Mononuclear cell (primary cell): Measurements from ENCODE around the gene C5AR2. TPM values are rescaled to one million over a fixed set of nuclear protein-coding genes. Genes with fewer than 3 reads are reported as not detected.
"Not testable (repeated sequence)": the region's sequence is repeated elsewhere in the genome, so short reads cannot be mapped to it uniquely, and the experiment has no call there.

Experiments
- H3K27me3 ChIP-seq: 2 replicates; pipeline ENCODE4 v1.6.0; 2011; ENCODE audit warnings: low read length, control low read depth; ENCODE audit not compliant: insufficient read depth
- H3K4me1 ChIP-seq: 2 replicates; pipeline ENCODE4 v1.5.1; 2011; ENCODE audit warnings: mild to moderate bottlenecking, low read length, control low read depth; ENCODE audit not compliant: insufficient read depth
- H3K4me3 ChIP-seq: 2 replicates; pipeline ENCODE4 v1.5.1; 2011; ENCODE audit warnings: mild to moderate bottlenecking, low read length, moderate library complexity
- H3K9me3 ChIP-seq: 2 replicates; pipeline ENCODE4 v1.5.1; 2011; ENCODE audit warnings: low read depth, mild to moderate bottlenecking, control low read depth, low read length
- total RNA-seq: library from RNA; depleted of rRNA; stranded (reverse); fragments of >200 nt; gene quantifications from one replicate; pipeline ENCODE4 v1.2.3, GENCODE V29; 2012

The C5AR2 gene
- total RNA-seq, result 4.1 TPM

DNA sequence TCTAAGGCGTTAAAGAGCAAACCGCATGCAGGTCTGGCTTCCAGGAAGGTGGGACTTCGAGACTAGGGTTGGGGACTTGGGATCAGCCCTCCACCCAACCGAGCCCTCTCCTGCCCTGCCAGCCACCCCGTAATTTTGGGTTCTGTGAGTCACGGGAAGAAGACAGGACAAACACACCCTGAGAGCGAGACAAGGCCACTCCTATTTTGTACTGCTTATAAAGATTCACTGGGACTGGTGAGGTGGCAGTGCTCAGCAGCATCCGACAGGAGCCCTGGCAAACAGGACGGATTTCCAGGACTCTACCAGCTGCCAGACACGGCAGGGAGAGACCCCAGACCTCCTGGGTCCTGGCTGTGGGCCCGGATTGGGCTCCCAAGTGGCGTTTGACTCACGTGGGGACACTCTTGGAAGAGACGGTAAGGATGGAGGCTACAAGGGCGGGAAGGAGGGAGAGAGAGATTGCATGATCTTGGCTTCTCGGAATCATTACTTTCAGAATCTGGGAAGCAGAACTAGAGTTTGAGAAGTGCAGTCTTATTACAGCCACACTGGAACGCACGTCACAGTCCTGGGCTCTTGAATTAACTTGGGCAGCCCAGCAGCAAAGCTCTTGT, at the start of gene C5AR2:
TSS of gene C5AR2 (plus strand) at position 245 of the 617 bp plus-strand sequence. CDS start 8,625 bp downstream, outside the sequence.
- H3K4me3 ChIP-seq, result no peak within 1 kb of the TSS
- H3K4me1 ChIP-seq, result peaks cover 61% of the 10 kb centered on the region
- H3K27me3 ChIP-seq, result no peaks in the 10 kb centered on the region

DNA sequence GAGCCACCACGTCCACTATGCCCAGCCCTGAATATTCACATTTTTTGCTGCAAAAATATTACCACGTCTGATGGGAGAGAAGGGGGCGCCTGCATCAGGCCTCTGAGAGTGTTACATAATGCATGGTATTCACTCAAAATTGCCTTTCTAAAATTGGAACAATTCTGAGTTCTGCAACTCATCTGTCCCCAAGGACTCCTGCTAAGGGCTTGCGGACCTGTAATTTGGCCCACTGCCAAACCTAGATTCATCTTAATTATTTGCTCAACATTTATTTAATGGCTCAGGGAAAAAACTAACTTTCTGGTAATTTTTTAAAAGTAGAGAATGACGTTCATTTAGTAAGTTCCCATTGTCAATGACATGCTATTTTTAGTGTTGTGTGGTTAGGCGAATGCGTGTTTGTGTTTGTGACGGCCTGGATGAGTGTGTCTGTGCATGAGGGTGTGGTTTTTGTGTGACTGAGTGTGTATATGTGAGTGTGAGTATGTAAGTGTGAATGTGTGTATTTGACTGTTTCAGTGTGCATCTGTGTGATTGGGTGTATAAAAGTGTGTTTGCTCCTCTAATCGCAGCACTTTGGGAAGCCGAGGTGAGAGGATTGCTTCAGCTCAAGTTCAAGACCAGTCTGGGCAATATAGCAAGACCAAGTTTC, 48.4 kb upstream of the C5AR2 start:
- H3K27me3 ChIP-seq, result no peaks in the 10 kb centered on the region
- H3K4me1 ChIP-seq, result no peaks in the 10 kb centered on the region
- no peak overlapping the region for H3K4me3 ChIP-seq
- H3K9me3 ChIP-seq, result no peaks in the 10 kb centered on the region

More for the DNA sequence above, at the start of gene C5AR2:
- H3K9me3 ChIP-seq, result no peaks in the 10 kb centered on the region

DNA sequence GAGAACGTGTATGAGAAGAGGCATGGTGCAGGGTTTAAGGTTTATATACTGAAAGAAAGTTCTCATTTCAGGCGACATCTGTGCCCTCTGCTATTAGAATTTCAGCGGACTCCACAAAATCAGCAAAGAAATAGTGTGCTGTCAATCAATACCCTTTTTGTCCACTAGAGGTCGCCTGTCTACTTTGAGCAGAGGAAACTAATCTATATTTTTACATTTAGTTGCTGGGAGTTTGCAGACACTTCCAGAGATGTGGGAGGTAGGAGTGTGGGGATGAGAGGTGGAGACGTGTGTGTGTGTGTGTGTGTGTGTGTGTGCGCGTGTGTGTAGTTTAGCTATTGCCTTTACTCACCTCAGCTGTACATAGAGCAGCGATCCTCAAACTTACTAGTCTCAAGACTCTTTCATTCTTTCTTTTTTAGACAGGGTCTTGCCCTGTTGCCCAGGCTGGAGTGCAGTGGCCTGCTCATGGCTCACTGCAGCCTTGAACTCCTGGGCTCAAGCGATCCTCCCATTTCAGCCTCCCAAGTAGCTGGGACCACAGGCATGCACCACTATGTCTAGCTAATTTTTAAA, 47.6 kb upstream of the C5AR2 start:
- Histone ChIP-seq H3K4me1 (no peaks in the 10 kb centered on the region), H3K27me3 (no peaks in the 10 kb centered on the region), H3K4me3 (no peak overlapping the region), H3K9me3 (no peaks in the 10 kb centered on the region)

DNA sequence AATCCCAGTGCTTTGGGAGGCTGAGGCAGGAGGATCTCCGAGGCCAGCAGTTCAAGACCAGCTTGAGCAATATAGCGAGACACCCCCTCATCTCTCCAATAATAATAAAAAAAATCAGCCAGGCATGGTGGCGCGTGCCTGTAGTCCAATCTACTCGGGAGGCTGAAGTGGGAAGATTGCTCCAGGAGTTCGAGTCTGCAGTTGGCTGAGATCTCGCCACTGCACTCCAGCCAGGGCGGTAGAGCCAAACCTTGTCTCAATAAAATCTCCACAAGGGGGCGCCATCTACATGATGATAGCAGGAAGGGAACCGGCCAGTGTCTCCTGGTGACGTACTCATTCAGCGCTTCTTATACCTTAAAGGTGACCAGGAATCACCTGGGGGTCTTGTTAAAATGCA, 35.9 kb upstream of the C5AR2 start:
- H3K4me3 ChIP-seq, result no peak overlapping the region
- H3K9me3 ChIP-seq, result no peaks in the 10 kb centered on the region
- peaks cover 25% of the 10 kb centered on the region for H3K4me1 ChIP-seq
- no peaks in the 10 kb centered on the region for H3K27me3 ChIP-seq

DNA sequence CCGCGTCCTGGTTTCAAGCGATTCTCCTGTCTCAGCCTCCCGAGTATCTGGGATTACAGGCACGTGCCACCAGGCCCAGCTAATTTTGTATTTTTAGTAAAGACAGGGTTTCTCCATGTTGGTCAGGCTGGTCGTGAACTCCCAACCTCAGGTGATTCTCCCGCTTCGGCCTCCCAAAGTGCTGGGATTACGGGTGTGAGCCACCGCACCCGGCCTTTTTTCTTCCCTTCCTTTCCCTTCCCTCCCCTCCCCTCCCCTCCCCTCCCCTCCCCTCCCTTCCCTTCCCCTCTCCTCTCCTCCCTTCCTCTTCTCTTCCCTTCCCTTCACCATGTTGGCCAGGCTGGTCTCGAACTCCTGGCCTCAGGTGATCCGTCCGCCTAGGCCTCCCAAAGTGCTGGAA, 31.1 kb upstream of the C5AR2 start:
- H3K9me3 ChIP-seq, H3K4me3 ChIP-seq, H3K27me3 ChIP-seq: not testable (repeated sequence)
- peaks cover 33% of the 10 kb centered on the region for H3K4me1 ChIP-seq

DNA sequence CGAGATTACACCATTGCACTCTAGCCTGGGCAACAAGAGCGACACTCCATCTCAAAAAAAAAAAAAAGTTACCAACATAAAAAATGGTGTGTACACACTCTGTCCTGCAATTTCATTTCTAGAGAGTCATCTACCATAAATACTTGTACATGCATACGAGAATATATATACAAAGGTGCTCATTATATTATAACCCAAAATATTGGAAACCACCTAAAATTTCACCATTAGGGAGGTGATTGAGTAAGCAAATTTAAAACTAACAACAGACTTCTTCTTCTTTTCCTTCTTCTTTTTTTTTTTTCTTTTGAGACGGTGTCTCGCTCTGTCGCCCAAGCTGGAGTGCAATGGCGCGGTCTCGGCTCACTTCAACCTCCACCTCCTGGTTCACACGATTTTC, 29.7 kb upstream of the C5AR2 start:
- no peak overlapping the region for H3K4me3 ChIP-seq
- H3K9me3 ChIP-seq, result no peaks in the 10 kb centered on the region
- no peaks in the 10 kb centered on the region for H3K27me3 ChIP-seq
- peaks cover 27% of the 10 kb centered on the region for H3K4me1 ChIP-seq

DNA sequence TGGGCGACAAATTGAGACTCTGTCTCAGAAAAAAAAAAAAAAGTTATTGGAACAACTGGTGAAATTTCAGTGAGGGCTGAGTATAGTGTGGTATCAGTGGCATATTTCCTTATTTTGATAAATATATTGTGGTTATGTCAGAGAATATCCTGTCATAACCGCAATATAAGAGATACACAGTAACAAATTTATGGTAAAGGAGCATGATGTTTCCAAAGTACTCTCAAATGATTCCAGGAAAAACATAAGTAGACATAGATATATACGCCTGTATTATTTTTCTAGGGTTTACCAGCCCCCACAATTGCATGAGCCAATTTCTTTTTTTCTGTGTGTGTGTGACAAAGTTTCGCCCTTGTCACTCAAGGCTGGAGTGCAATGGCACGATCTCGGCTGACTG, 28.0 kb upstream of the C5AR2 start:
- peaks cover 34% of the 10 kb centered on the region for H3K4me1 ChIP-seq
- no peak overlapping the region for H3K4me3 ChIP-seq
- H3K27me3 ChIP-seq, result no peaks in the 10 kb centered on the region
- no peaks in the 10 kb centered on the region for H3K9me3 ChIP-seq

DNA sequence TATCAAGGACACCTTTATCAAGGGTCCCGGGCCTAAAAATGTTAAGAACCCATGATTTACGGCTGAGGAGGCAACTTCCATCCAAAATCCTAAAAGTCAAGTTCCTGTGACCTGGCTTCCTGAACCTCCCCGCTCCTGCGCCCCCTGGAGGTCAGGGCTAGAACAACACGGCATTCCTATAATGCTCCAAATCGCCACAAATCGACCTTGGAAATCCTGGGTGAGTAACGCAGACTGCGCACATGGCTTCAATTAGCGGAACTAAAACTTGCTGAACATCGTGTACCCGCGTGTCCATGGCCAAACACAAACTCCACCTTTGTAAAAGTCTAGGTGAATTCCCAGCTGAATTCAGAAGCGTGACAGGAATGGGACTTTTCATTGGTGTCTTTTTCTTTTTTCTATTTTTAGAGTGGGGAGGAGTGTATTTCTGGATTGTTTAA, 26.6 kb upstream of the C5AR2 start:
- H3K9me3 ChIP-seq, result no peaks in the 10 kb centered on the region
- no peaks in the 10 kb centered on the region for H3K27me3 ChIP-seq
- no peak overlapping the region for H3K4me3 ChIP-seq
- H3K4me1 ChIP-seq, result peaks cover 37% of the 10 kb centered on the region

DNA sequence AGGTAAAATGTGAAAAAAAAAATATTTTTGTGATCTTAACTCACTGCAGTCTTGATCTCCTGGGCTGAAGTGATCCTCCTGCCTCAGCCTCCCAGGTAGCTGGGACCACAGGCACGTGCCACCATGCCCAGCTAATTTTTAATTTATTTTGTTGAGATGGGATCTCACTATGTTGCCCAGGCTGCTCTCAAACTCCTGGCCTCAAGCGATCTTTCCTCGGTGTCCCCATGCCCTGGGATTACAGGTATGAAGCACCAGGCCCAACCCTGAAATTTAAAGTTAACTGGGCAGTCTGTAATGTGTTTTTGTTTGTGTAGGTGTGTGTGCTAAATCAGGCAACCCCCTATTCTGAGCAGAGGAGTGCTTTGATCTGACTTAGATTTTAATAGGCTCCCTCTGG, 25.7 kb upstream of the C5AR2 start:
- H3K4me1 ChIP-seq, result peaks cover 39% of the 10 kb centered on the region

DNA sequence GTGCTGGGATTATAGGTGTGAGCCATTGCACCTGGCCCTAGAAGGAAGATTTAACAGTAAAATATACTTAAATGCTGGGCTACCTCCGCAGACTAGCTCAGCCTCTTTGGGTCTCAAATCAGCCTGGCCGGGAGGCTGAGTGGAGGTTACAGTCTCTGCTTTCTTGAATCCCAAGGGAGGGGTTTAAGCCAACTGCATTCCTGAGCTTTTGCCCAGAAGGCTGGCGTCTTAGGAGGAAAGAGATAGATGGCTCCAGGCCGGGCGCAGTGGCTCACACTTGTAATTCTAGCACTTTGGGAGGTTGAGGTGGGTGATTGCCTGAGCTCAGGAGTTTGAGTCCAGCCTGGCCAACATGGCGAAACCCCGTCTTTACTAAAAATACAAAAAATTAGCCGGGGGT, 22.9 kb upstream of the C5AR2 start:
- H3K4me3 ChIP-seq, result no peak overlapping the region
- H3K4me1 ChIP-seq, result peaks cover 55% of the 10 kb centered on the region
- H3K27me3 ChIP-seq, result no peaks in the 10 kb centered on the region
- no peaks in the 10 kb centered on the region for H3K9me3 ChIP-seq

More for the DNA sequence above, 25.7 kb upstream of the C5AR2 start:
- Histone ChIP-seq H3K27me3 (no peaks in the 10 kb centered on the region), H3K9me3 (no peaks in the 10 kb centered on the region), H3K4me3 (no peak overlapping the region)

DNA sequence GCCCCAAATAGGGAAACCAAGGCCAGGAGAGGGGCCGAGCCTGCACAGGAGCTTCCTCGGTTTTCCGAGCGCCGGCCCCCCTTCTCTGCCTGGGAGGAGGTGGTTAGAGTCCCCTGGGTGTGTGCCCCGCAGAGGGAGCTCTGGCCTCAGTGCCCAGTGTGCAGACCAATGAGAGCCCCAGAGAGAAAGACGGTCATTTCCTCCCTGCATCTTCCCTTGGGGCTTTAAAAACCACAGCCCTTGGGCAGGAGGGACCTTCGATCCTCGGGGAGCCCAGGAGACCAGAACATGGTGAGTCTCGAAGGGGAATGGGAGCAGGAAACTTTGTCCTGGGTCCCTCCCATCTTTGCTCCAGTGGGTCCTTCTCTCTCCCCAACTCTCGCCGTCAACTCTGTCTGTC, 22.4 kb upstream of the C5AR2 start, which contains the start of gene C5AR1:
TSS of gene C5AR1 (plus strand) at position 254 of the 400 bp plus-strand sequence. CDS start at position 289, 35 bp downstream.
- H3K27me3 ChIP-seq, result no peaks in the 10 kb centered on the region
- H3K4me1 ChIP-seq, result peaks cover 60% of the 10 kb centered on the region
- no peaks in the 10 kb centered on the region for H3K9me3 ChIP-seq
- peak within 1 kb of the TSS; percentile 50 for H3K4me3 ChIP-seq

DNA sequence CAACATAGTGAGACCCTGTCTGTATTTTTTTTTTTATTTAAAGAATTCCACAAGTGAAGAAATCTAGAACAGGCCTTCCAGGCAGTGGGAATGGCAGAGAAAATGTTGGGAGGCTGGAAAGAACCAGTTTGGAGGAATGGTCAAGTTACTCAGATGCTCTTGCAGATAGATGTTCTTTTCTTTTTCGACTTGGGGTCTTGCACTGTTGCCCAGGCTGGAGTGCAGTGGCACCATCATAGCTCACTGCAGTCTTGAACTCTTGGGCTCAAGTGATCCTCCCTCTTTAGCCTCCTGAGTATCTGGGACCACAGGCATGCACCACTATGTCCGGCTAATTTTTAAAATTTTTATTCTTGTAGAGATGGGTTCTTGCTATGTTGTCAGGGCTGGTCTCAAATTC, 21.7 kb upstream of the C5AR2 start:
- Histone ChIP-seq H3K27me3 (no peaks in the 10 kb centered on the region), H3K9me3 (no peaks in the 10 kb centered on the region), H3K4me1 (peaks cover 63% of the 10 kb centered on the region), H3K4me3 (peak overlapping the region; percentile 50)

DNA sequence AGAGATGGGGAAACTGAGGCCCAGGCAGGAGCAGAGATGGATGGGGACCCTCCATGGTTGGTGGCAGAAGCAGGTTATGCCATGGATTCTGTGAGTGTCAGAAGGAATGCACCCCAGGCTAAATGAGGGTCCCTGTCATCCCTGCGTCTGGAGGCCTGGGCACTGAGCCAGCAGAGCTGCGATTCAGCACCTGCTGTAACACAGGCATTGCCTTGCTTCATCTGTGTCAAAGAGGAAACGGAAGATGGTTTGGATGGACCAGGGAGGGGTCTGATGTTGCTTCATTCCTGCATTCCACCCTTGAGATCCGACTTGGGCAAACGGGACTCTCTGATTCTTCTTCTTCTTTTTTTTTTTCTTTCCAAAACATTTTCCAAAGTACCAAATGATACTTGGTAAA, 21.2 kb upstream of the C5AR2 start:
- peak overlapping the region; percentile 50 for H3K4me3 ChIP-seq
- peaks cover 63% of the 10 kb centered on the region for H3K4me1 ChIP-seq
- no peaks in the 10 kb centered on the region for H3K27me3 ChIP-seq
- no peaks in the 10 kb centered on the region for H3K9me3 ChIP-seq

DNA sequence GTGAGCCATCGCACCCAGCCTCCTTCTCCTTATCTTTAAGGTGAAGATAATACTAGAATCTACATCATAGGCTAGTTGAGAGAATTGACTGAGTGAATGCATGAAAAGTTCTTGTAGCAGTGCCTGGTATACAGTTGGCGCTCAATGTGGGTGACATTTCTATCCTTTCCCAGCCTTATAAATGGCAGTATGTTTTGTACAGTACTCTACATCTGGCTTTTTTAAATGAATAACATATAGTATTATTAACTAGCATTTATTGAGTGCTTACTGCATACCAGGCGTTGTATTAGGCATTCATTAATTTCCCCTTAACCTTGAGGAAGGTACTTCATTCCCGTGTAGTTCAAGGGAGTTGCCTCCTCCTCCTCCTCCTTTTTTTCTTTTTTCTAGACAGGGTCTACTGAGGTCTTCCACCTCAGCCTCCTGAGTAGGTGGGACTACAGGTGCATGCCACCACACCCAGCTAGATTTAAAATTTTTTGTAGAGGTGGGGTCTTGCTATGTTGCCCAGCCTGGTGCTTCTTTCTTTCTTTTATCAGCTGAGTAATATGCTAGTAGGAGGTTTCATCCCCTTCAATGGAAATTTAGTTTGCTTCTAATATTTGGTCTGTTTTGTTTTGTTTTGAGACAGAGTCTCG, 19.5 kb upstream of the C5AR2 start:
- H3K9me3 ChIP-seq, result no peaks in the 10 kb centered on the region
- H3K4me3 ChIP-seq, result peak overlapping the region; percentile 50
- H3K4me1 ChIP-seq, result peaks cover 75% of the 10 kb centered on the region
- peaks cover 2% of the 10 kb centered on the region for H3K27me3 ChIP-seq

DNA sequence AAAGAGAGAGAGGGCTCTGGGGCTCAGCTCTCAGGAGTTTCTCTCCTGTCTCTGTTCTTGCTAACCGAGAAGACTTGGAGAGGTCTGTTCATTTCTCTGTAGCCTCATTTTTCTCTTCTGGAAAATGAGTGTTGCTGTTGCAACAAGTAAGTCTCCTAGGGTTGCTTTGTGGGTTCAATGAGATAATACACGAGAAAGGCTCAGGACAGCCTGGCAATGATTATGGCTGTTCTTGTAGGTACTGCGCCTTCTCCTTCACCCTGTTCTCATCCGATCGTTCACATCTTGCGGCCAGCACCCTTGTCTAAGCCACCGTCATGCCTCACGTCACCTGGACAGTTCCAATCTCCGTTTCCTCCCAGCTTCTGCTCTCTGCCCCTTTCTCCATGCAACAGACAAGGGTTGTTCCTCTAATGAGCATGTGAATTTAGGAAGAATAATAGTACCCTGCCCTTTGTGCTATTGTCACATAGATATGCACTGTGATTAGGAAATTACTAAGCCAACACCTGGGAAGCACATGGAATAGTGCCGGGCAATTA, 18.1 kb upstream of the C5AR2 start:
- no peak overlapping the region for H3K4me3 ChIP-seq
- peaks cover 69% of the 10 kb centered on the region for H3K4me1 ChIP-seq
- H3K27me3 ChIP-seq, result peaks cover 2% of the 10 kb centered on the region
- H3K9me3 ChIP-seq, result no peaks in the 10 kb centered on the region
